DND-41 (cell line): ENCODE data around the gene LGALS7B.

Source experiments
- ATAC-seq: fragments of 200-7000 bp; cut with Tn5 transposase; 3 replicates; pipeline ENCODE4 v1.9.1; 2021; ENCODE audit warnings: low read depth; ENCODE audit not compliant: insufficient read depth
- DNase-seq: peaks from one replicate; pipeline ENCODE4 v3.0.0-alpha.2; 2020
- H2AFZ ChIP-seq: 2 replicates; pipeline ENCODE4 v1.6.0; 2012; ENCODE audit warnings: low read depth, low read length
- H3K27ac ChIP-seq: 2 replicates; pipeline ENCODE4 v1.5.1; 2012; ENCODE audit warnings: low read length, inconsistent platforms
- H3K27me3 ChIP-seq: fragments of 200-600 bp; sonication (generic); 2 replicates; pipeline ENCODE4 v1.6.0; 2012; ENCODE audit warnings: low read length, mild to moderate bottlenecking, inconsistent platforms; ENCODE audit not compliant: insufficient read depth, poor library complexity
- H3K36me3 ChIP-seq: 2 replicates; pipeline ENCODE4 v1.5.1; 2012; ENCODE audit warnings: low read length, inconsistent platforms; ENCODE audit not compliant: insufficient read depth
- H3K4me1 ChIP-seq: 2 replicates; pipeline ENCODE4 v1.5.1; 2012; ENCODE audit warnings: mild to moderate bottlenecking, low read length; ENCODE audit not compliant: insufficient read depth
- H3K4me2 ChIP-seq: 2 replicates; pipeline ENCODE4 v1.6.0; 2012; ENCODE audit warnings: mild to moderate bottlenecking, moderate library complexity, low read length, inconsistent platforms; ENCODE audit not compliant: insufficient read depth
- H3K4me3 ChIP-seq, 2 experiments: fragments of 200-600 bp in 1 of 2; shearing (Covaris generic) in 1 of 2; 2 replicates each; pipeline ENCODE4 v1.5.1; 2012 to 2016; ENCODE audit warnings: inconsistent platforms in 2 of 2, low read length in 2 of 2, mild to moderate bottlenecking in 2 of 2, low read depth in 1 of 2, moderate library complexity in 1 of 2
- H3K79me2 ChIP-seq: 2 replicates; pipeline ENCODE4 v1.6.0; 2012; ENCODE audit warnings: low read length, inconsistent platforms; ENCODE audit not compliant: insufficient read depth
- H3K9ac ChIP-seq: 2 replicates; pipeline ENCODE4 v1.6.0; 2012; ENCODE audit warnings: low read depth, mild to moderate bottlenecking, inconsistent platforms, low read length, moderate library complexity
- H3K9me3 ChIP-seq: 2 replicates; pipeline ENCODE4 v1.5.1; 2012; ENCODE audit warnings: low read length, moderate library complexity, mild to moderate bottlenecking, inconsistent platforms; ENCODE audit not compliant: insufficient read depth, severe bottlenecking
- H4K20me1 ChIP-seq: 2 replicates; pipeline ENCODE4 v1.6.0; 2012; ENCODE audit warnings: low read length; ENCODE audit not compliant: insufficient read depth
- EZH2 ChIP-seq: IDR thresholded peaks from 3 replicates; pipeline ENCODE4 v1.6.1; 2012; ENCODE audit warnings: borderline replicate concordance, low read depth, mild to moderate bottlenecking, moderate library complexity, low read length, inconsistent platforms; ENCODE audit not compliant: severe bottlenecking
- TF ChIP-seq, protein P1 (sequence below): IDR thresholded peaks from 2 replicates; pipeline ENCODE4 v1.5.1; 2012; ENCODE audit warnings: borderline replicate concordance, low read length, moderate library complexity, mild to moderate bottlenecking; ENCODE audit not compliant: poor library complexity, severe bottlenecking; ENCODE audit errors: extremely low read depth

The LGALS7B gene

DNA sequence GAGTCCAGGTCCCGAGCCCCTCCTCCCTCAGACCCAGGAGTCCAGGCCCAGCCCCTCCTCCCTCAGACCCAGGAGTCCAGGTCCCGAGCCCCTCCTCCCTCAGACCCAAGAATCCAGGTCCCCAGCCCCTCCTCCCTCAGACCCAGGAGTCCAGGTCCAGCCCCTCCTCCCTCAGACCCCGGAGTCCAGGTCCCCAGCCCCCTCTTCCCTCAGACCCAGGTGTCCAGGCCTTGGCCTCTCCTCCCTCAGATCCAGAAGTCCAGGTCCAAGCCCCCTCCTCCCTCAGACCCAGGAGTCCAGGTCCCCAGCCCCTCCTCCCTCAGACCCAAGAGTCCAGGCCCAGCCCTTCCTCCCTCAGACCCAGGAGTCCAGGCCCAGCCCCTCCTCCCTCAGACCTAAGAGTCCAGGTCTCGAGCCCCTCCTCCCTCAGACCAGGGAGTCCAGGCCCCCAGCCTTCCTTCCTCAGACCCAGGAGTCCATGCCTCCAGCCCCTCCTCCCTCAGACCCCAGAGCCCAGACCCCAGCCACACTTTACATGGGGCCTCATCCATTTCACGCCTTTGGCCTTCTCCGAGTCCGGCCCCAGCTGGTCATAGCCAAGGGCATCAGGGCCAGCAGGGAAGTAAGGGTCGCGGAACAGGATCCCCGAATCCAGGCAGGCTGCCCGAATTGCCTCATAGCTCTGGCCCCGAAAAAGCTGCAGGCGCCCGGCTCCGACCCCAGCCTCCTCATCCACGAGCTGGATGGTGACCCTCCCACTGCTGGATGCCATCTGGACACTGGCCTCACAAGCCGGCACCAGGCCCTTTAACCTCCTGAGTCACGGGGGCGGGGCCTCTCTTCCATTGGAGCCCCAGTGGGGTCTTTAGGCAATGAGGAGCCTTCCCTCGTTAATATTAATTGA is 45.4 kb upstream of the LGALS7B start:
- Histone ChIP-seq H3K4me1 (no peaks in the 10 kb centered on the region), H3K9me3 (no peaks in the 10 kb centered on the region), H3K4me2 (no peak overlapping the region), H3K4me3 (no peak overlapping the region), H3K27ac (no peak overlapping the region), H3K79me2 (no peaks in the 10 kb centered on the region), H3K27me3 (no peaks in the 10 kb centered on the region), H4K20me1 (peaks cover 2% of the 10 kb centered on the region; the same call in 1 of the 2 replicates), H3K36me3 (no peaks in the 10 kb centered on the region), H2AFZ (no peak overlapping the region), H3K9ac (no peak overlapping the region)
- ATAC-seq: no peak
- no peak for DNase-seq
- TF ChIP-seq, protein P1, sequence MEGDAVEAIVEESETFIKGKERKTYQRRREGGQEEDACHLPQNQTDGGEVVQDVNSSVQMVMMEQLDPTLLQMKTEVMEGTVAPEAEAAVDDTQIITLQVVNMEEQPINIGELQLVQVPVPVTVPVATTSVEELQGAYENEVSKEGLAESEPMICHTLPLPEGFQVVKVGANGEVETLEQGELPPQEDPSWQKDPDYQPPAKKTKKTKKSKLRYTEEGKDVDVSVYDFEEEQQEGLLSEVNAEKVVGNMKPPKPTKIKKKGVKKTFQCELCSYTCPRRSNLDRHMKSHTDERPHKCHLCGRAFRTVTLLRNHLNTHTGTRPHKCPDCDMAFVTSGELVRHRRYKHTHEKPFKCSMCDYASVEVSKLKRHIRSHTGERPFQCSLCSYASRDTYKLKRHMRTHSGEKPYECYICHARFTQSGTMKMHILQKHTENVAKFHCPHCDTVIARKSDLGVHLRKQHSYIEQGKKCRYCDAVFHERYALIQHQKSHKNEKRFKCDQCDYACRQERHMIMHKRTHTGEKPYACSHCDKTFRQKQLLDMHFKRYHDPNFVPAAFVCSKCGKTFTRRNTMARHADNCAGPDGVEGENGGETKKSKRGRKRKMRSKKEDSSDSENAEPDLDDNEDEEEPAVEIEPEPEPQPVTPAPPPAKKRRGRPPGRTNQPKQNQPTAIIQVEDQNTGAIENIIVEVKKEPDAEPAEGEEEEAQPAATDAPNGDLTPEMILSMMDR: no peak
- no peak for TF ChIP-seq EZH2

DNA sequence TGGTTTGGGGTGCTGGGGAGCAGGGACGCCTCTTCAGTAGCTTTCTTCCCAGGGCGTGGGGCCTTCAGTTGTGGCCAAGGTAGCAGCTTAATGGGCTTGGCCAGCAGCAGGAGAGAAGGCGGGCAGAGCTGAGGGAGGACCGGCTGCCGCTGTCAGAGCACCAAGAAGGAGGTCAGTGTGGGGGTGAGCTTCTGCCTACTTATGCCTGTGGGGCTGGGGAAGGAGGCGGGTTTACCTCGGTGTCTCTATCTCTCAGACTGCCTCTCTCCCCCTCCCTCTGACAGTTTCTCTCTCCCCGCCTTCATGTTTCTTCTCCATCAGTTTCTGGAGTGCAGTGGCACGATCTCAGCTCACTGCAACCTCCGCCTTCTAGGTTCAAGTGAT is 44.7 kb upstream of the LGALS7B start, which contains the start of gene CAPN12:
CAPN12 (minus strand) TSS at position 177 of the 384 bp plus-strand sequence. CDS start 309 bp downstream, outside the sequence.
- no peaks in the 10 kb centered on the region for H3K79me2 ChIP-seq
- DNase-seq (no peak), ATAC-seq (no peak)
- no peak within 1 kb of the TSS for H3K9ac ChIP-seq
- no peak within 1 kb of the TSS for H3K4me3 ChIP-seq
- no peaks in the 10 kb centered on the region for H4K20me1 ChIP-seq
- no peak within 1 kb of the TSS for H3K4me2 ChIP-seq
- H3K4me1 ChIP-seq: no peaks in the 10 kb centered on the region
- H3K27ac ChIP-seq: no peak within 1 kb of the TSS
- no peaks in the 10 kb centered on the region for H3K27me3 ChIP-seq
- no peaks in the 10 kb centered on the region for H3K9me3 ChIP-seq
- no peak for TF ChIP-seq EZH2
- TF ChIP-seq, protein P1: no peak
- H2AFZ ChIP-seq: no peak within 1 kb of the TSS
- H3K36me3 ChIP-seq: no peaks in the 10 kb centered on the region

DNA sequence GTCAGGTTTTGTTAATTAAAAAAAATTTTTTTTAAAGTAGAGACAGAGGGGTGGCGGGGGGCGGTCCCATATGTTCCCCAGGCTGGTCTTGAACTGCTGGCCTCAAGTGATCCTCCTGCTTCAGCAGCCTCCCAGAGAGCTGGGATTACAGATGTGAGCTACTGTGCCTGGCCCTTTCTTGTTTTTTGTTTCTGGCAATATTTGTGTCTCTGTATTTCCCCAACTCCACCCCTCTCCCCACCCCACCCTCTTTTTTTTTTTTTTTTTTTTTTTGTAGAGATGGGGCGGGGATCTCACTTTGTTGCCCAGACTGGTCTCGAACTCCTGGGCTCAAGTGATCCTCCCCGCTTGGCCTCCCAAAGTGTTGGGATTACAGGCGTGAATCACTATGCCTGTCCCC is 44.1 kb upstream of the LGALS7B start:
- Histone ChIP-seq H3K36me3 (no peaks in the 10 kb centered on the region), H3K9ac (no peak overlapping the region), H3K27me3 (no peaks in the 10 kb centered on the region), H3K27ac (no peak overlapping the region), H3K4me2 (no peak overlapping the region), H2AFZ (no peak overlapping the region), H4K20me1 (no peaks in the 10 kb centered on the region), H3K79me2 (no peaks in the 10 kb centered on the region), H3K9me3 (no peaks in the 10 kb centered on the region), H3K4me3 (no peak overlapping the region), H3K4me1 (no peaks in the 10 kb centered on the region)
- TF ChIP-seq, protein P1: no peak
- no peak for TF ChIP-seq EZH2
- ATAC-seq (no peak), DNase-seq (no peak)
